HepG2 (cell line): Measurements from ENCODE around the gene NUP62. TPM values are rescaled to one million over a fixed set of nuclear protein-coding genes. Genes with fewer than 3 reads are reported as not detected.

Experiments
- ATAC-seq: fragments of 200-7000 bp; cut with Tn5 transposase; 3 replicates; pipeline ENCODE4 v1.9.1; 2020; ENCODE audit warnings: mild to moderate bottlenecking, moderate library complexity
- BruUV-seq: library from RNA; stranded (reverse); fragments of 400-500 nt; replicated peaks from 2 replicates; lab custom pipeline; 2021; lab: Mats Ljungman, UMichigan
- CTCF ChIA-PET: fragments of 300-600 bp; formaldehyde crosslinking; extraction: SDS; loops from one replicate; lab custom pipeline; 2021; ENCODE audit warnings: low total read pairs, inconsistent platforms, low intra/inter-chr PET ratio; lab: Yijun Ruan, JAX
- POLR2A ChIA-PET: fragments of 350-600 bp; sonication (Branson Sonifier 250); formaldehyde crosslinking; loops from one replicate; lab custom pipeline; 2020; ENCODE audit warnings: antibody characterized with exemption, inconsistent platforms; lab: Yijun Ruan, JAX
- DNase-seq: peaks from one replicate; pipeline ENCODE4 v3.0.0-alpha.2; 2015; ENCODE audit warnings: low spot score
- FAIRE-seq: peaks from 3 replicates; lab custom pipeline; 2011; peaks lifted over from hg19 to GRCh38; lab: Jason Lieb, UNC
- H2AFZ ChIP-seq: one replicate; pipeline ENCODE4 v1.6.1; 2011; ENCODE audit warnings: low read length, inconsistent platforms
- H3K27ac ChIP-seq: fragments of 300-600 bp; 3 replicates; pipeline ENCODE4 v1.8.0; 2011; ENCODE audit warnings: mixed run types, mild to moderate bottlenecking, mixed read lengths, low read length, inconsistent platforms; ENCODE audit not compliant: insufficient read depth; ENCODE audit errors: extremely low read length
- H3K27me3 ChIP-seq, 2 experiments: fragments of 200-600 bp in 1 of 2; 2 replicates in 1 of 2; 3 replicates in 1 of 2; pipeline versions ENCODE4 v1.6.0 to v1.8.0; 2011; ENCODE audit warnings: low read length in 2 of 2, mild to moderate bottlenecking in 2 of 2, moderate library complexity in 2 of 2, inconsistent platforms in 1 of 2; ENCODE audit not compliant: insufficient read depth in 2 of 2, control insufficient read depth in 1 of 2
- H3K36me3 ChIP-seq, 2 experiments: fragments of 200-600 bp in 1 of 2; replicated peaks in 1 of 2; 2 replicates in 1 of 2; 3 replicates in 1 of 2; pipeline versions ENCODE4 v1.5.1 to v1.8.0; 2011; ENCODE audit warnings: low read length in 2 of 2, inconsistent platforms in 1 of 2; ENCODE audit not compliant: insufficient read depth in 2 of 2, control insufficient read depth in 1 of 2
- H3K4me1 ChIP-seq: 2 replicates; pipeline ENCODE4 v1.5.1; 2012; ENCODE audit warnings: low read length, inconsistent platforms; ENCODE audit not compliant: insufficient read depth
- H3K4me2 ChIP-seq: 2 replicates; pipeline ENCODE4 v1.6.0; 2011; ENCODE audit warnings: low read depth, low read length, inconsistent platforms
- H3K4me3 ChIP-seq, 3 experiments: fragments of 200-600 bp in 1 of 3; sonication (generic), shearing (Covaris generic) in 1 of 3; replicated peaks in 1 of 3; 2 replicates each; pipeline ENCODE4 v1.5.1; 2011 to 2016; ENCODE audit warnings: low read length in 3 of 3, inconsistent platforms in 2 of 3, low read depth in 2 of 3, mild to moderate bottlenecking in 2 of 3, control low read depth in 1 of 3, mixed read lengths in 1 of 3; ENCODE audit not compliant: insufficient read depth in 1 of 3
- H3K79me2 ChIP-seq: one replicate; pipeline ENCODE4 v1.6.1; 2011; ENCODE audit warnings: low read length, inconsistent platforms; ENCODE audit not compliant: insufficient read depth
- H3K9ac ChIP-seq: 2 replicates; pipeline ENCODE4 v1.6.0; 2011; ENCODE audit warnings: mild to moderate bottlenecking, low read depth, low read length, inconsistent platforms; ENCODE audit not compliant: insufficient read depth
- H3K9me3 ChIP-seq: 2 replicates; pipeline ENCODE4 v1.5.1; 2012; ENCODE audit warnings: mild to moderate bottlenecking, low read length
- H4K20me1 ChIP-seq: 2 replicates; pipeline ENCODE4 v1.6.0; 2011; ENCODE audit warnings: inconsistent platforms, mild to moderate bottlenecking, low read length, moderate library complexity; ENCODE audit not compliant: insufficient read depth
- ARNT ChIP-seq: fragments of 450-650 bp; IDR thresholded peaks from 2 replicates; pipeline ENCODE4 v1.6.1; 2017
- CTCF ChIP-seq: sonication (generic); formaldehyde crosslinking; IDR thresholded peaks from 2 replicates; pipeline ENCODE4 v1.5.0; 2020; ENCODE audit warnings: mild to moderate bottlenecking, missing genetic modification reagents, moderate library complexity
- KLF12 ChIP-seq: sonication (generic); formaldehyde crosslinking; IDR thresholded peaks from 2 replicates; pipeline ENCODE4 v1.4.0; 2020; ENCODE audit warnings: missing genetic modification reagents, borderline replicate concordance
- MEIS1 ChIP-seq: sonication (generic); formaldehyde crosslinking; IDR thresholded peaks from 2 replicates; pipeline ENCODE4 v1.9.0; 2021; ENCODE audit warnings: mild to moderate bottlenecking, missing genetic modification reagents, moderate library complexity, borderline replicate concordance
- MLXIP ChIP-seq: sonication (generic); formaldehyde crosslinking; IDR thresholded peaks from 2 replicates; pipeline ENCODE4 v1.9.0; 2021; ENCODE audit warnings: missing genetic modification reagents, borderline replicate concordance
- PCBP2 ChIP-seq: fragments of 200-400 bp; formaldehyde crosslinking; optimal IDR thresholded peaks from 2 replicates; pipeline ENCODE3; 2018; ENCODE audit warnings: low read length, low read depth; ENCODE audit not compliant: poor library complexity, severe bottlenecking
- RBM39 ChIP-seq: fragments of 200-400 bp; formaldehyde crosslinking; IDR thresholded peaks from one replicate; pipeline ENCODE4 v1.6.1; 2018; ENCODE audit warnings: antibody characterized with exemption, mild to moderate bottlenecking, low read depth, low read length; ENCODE audit not compliant: poor library complexity, severe bottlenecking
- RFX5 ChIP-seq: IDR thresholded peaks from 2 replicates; pipeline ENCODE4 v1.6.1; 2011; ENCODE audit warnings: low read depth, low read length, improper control_type of control experiment
- SP5 ChIP-seq: IDR thresholded peaks from 2 replicates; pipeline ENCODE4 v1.6.1; 2016; ENCODE audit warnings: low read depth, borderline replicate concordance
- SSRP1 ChIP-seq: IDR thresholded peaks from 2 replicates; pipeline ENCODE4 v1.6.1; 2016; ENCODE audit warnings: control low read depth
- STAT5B ChIP-seq: sonication (generic); formaldehyde crosslinking; IDR thresholded peaks from 2 replicates; pipeline ENCODE4 v1.4.0; 2020; ENCODE audit warnings: missing genetic modification reagents
- ZC3H4 ChIP-seq: sonication (generic); formaldehyde crosslinking; IDR thresholded peaks from 2 replicates; pipeline ENCODE4 v1.4.0; 2020; ENCODE audit warnings: missing genetic modification reagents, borderline replicate concordance
- ZKSCAN5 ChIP-seq: sonication (generic); formaldehyde crosslinking; IDR thresholded peaks from 2 replicates; pipeline ENCODE4 v1.5.1; 2020; ENCODE audit warnings: mild to moderate bottlenecking, missing genetic modification reagents
- ZNF12 ChIP-seq: sonication (generic); formaldehyde crosslinking; IDR thresholded peaks from 2 replicates; pipeline ENCODE4 v1.5.0; 2020; ENCODE audit warnings: missing genetic modification reagents
- ZNF232 ChIP-seq: sonication (generic); formaldehyde crosslinking; IDR thresholded peaks from 2 replicates; pipeline ENCODE4 v1.4.0; 2020; ENCODE audit warnings: missing genetic modification reagents, borderline replicate concordance
- ZSCAN25 ChIP-seq: sonication (generic); formaldehyde crosslinking; IDR thresholded peaks from 2 replicates; pipeline ENCODE4 v1.8.0; 2022; ENCODE audit warnings: mild to moderate bottlenecking, missing genetic modification reagents
- WGBS: methylation state at CpG from one replicate; pipeline ENCODE4 v1.1.6; 2017; ENCODE audit warnings: low lambda C conversion rate; 5-methylcytosine and 5-hydroxymethylcytosine counted together
- in situ Hi-C: cut with HindIII; loops from 2 replicates; pipeline ENCODE4 v1.10.0; 2017; ENCODE audit warnings: low pct_unique_long_range_greater_than_20kb; ENCODE audit not compliant: extremely low pct_ligation_motif_present
- intact Hi-C: fragments of 100-400 bp; cut with micrococcal nuclease; formaldehyde crosslinking; loops from one replicate; pipeline ENCODE4 v1.10.0; 2022; ENCODE audit not compliant: unreplicated experiment
- polyA plus RNA-seq, 8 experiments: library from polyadenylated mRNA; depleted of rRNA in 3 of 8; stranded (reverse) in 7 of 8; unstranded in 1 of 8; fragments of >200 nt; fragmentation: Illumina TruSeq in 4 of 8; extraction: Trizol in 4 of 8; gene quantifications; 2 replicates each; pipeline versions ENCODE4 v1.2.1 to v1.2.3, GENCODE V29; 2011 to 2016; ENCODE audit warnings: low read depth in 4 of 8, missing spikeins in 1 of 8, mixed read lengths in 1 of 8; ENCODE audit not compliant: insufficient read depth in 1 of 8
- total RNA-seq, 5 experiments: library from RNA; depleted of rRNA; stranded (reverse); fragments of >200 nt; fragmentation: Illumina TruSeq; extraction: Trizol; gene quantifications; 2 replicates each; pipeline ENCODE4 v1.2.3, GENCODE V29; 2016; ENCODE audit warnings: low read depth in 1 of 5
- TF ChIP-seq, protein P1 (sequence below): sonication (generic); formaldehyde crosslinking; conservative IDR thresholded peaks from 2 replicates; pipeline ENCODE4 v1.8.0; 2022; ENCODE audit warnings: missing genetic modification reagents
- TF ChIP-seq, protein P2 (sequence below): IDR thresholded peaks from 2 replicates; pipeline ENCODE4 v1.6.1; 2016; ENCODE audit warnings: control low read depth

NUP62 gene
- total and polyA plus RNA-seq, 2 of the 13 experiments (the other 11 are each of a cell fraction or from before 2014, with no cell fraction given) = 16.5 to 41.5 TPM

- no peak overlapping the region for H3K4me3 ChIP-seq
- BruUV-seq = no TSS peak
- H4K20me1 ChIP-seq = peaks cover 3% of the 10 kb centered on the region
- H3K9ac ChIP-seq = no peak overlapping the region
- no peak overlapping the region for H2AFZ ChIP-seq
- peaks cover 23 to 62% of the 10 kb centered on the region in 2 experiments for H3K36me3 ChIP-seq
- H3K79me2 ChIP-seq = peaks cover 13% of the 10 kb centered on the region
- no peak for ATAC-seq
- no peaks in the 10 kb centered on the region for H3K9me3 ChIP-seq
- peaks cover 21% of the 10 kb centered on the region for H3K4me1 ChIP-seq
- WGBS = 98% methylated on average over 5 of the region's 5 CpGs
- no peak overlapping the region for H3K27ac ChIP-seq
- in situ Hi-C loops (no loop called here), intact Hi-C loops (no loop called here)
- H3K27me3 ChIP-seq = no peaks in the 10 kb centered on the region
- CTCF ChIA-PET = no interaction called here
- DNase-seq = no peak
- FAIRE-seq = no peak
- no peak overlapping the region for H3K4me2 ChIP-seq
- POLR2A ChIA-PET = no interaction called here
- TF ChIP-seq SP5 (CRISPR knock-in tag) (no peak), ZNF12 (CRISPR knock-in tag) (no peak), ZSCAN25 (CRISPR knock-in tag) (no peak), ZC3H4 (CRISPR knock-in tag) (no peak), SSRP1 (CRISPR knock-in tag) (no peak), STAT5B (CRISPR knock-in tag) (no peak), MLXIP (CRISPR knock-in tag) (no peak), MEIS1 (CRISPR knock-in tag) (no peak), ZNF232 (CRISPR knock-in tag) (no peak), ZKSCAN5 (CRISPR knock-in tag) (no peak), RFX5 (no peak), RBM39 (no peak), ARNT (no peak), CTCF (CRISPR knock-in tag) (no peak), PCBP2 (no peak), KLF12 (CRISPR knock-in tag) (no peak)
- TF ChIP-seq, protein P1, sequence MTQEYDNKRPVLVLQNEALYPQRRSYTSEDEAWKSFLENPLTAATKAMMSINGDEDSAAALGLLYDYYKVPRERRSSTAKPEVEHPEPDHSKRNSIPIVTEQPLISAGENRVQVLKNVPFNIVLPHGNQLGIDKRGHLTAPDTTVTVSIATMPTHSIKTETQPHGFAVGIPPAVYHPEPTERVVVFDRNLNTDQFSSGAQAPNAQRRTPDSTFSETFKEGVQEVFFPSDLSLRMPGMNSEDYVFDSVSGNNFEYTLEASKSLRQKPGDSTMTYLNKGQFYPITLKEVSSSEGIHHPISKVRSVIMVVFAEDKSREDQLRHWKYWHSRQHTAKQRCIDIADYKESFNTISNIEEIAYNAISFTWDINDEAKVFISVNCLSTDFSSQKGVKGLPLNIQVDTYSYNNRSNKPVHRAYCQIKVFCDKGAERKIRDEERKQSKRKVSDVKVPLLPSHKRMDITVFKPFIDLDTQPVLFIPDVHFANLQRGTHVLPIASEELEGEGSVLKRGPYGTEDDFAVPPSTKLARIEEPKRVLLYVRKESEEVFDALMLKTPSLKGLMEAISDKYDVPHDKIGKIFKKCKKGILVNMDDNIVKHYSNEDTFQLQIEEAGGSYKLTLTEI (CRISPR knock-in tag) = no peak
- TF ChIP-seq, protein P2, sequence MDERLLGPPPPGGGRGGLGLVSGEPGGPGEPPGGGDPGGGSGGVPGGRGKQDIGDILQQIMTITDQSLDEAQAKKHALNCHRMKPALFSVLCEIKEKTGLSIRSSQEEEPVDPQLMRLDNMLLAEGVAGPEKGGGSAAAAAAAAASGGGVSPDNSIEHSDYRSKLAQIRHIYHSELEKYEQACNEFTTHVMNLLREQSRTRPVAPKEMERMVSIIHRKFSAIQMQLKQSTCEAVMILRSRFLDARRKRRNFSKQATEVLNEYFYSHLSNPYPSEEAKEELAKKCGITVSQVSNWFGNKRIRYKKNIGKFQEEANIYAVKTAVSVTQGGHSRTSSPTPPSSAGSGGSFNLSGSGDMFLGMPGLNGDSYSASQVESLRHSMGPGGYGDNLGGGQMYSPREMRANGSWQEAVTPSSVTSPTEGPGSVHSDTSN (CRISPR knock-in tag) = no peak
These were observed 46.2 kb downstream of the NUP62 start for GRCh38 chr19:49883094-49883493.
